ENCODE results near the gene ATP8B4. TPM values are rescaled to one million over a fixed set of nuclear protein-coding genes. Genes with fewer than 3 reads are reported as not detected.

Gene ATP8B4
- polyA plus RNA-seq, 1 donor from 2014 or later, result not detected

DNA sequence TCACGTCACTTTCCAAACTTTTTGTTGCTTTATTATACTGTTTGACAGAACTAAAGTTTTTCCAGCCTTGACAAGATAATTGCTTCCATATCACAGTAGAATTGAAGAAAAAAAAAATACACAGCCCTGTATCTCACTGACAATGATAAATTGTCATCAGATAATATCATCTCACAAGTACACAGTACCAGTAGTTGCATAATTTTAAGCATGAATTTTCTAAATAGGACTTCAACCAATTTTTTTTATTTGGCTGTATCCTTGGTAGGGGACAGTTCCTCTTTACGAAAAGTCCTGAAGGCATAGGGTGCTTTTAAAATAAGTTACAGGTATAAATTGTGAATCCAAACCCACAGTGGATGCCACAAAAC lies 230.7 kb downstream of the ATP8B4 start:
- H3K27me3 Mint-ChIP-seq, result no peaks in the 10 kb centered on the region
- H3K27ac Mint-ChIP-seq, result no peak overlapping the region
- H3K9me3 Mint-ChIP-seq, result no peaks in the 10 kb centered on the region
- H3K36me3 Mint-ChIP-seq, result peaks cover 1% of the 10 kb centered on the region
- no peaks in the 10 kb centered on the region for H3K4me1 Mint-ChIP-seq
- no peak overlapping the region for H3K4me3 Mint-ChIP-seq

DNA sequence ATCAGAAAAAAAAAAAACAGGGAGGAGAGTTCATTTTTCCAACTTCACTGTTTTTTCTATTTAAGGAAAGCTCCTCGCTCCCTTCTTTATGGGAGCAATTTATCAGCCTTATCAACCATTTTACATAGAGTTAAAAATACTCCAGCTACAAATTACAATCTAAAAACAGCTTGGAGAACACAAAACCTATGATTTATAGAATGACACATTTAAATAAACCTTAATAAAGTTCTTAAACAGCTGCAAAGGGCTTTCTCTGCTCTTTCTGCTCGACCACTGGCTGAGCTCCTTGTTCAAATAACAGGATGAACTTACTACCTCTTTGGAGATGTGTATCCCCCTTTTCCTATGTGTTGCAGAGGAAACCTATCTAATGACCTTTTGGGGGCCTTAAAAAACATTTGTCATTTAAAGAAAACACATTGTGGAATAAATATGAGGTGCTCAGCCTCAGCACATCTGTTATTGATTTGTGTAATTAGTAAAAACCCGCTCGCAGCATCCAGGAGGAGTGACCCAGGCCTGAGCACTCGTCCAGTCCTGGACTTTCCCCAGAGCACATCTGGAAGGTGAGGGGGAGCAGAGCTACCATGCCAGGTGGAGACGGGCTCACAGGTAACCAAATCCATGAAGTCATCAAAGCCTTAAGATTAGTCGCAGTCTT lies 231.2 kb downstream of the ATP8B4 start:
- no peak overlapping the region for H3K4me3 Mint-ChIP-seq
- H3K4me1 Mint-ChIP-seq, result no peaks in the 10 kb centered on the region
- H3K27ac Mint-ChIP-seq, result peak overlapping the region in 1 of 3 donors; percentile 53
- peaks cover 1% of the 10 kb centered on the region for H3K36me3 Mint-ChIP-seq
- no peaks in the 10 kb centered on the region for H3K27me3 Mint-ChIP-seq
- no peaks in the 10 kb centered on the region for H3K9me3 Mint-ChIP-seq

DNA sequence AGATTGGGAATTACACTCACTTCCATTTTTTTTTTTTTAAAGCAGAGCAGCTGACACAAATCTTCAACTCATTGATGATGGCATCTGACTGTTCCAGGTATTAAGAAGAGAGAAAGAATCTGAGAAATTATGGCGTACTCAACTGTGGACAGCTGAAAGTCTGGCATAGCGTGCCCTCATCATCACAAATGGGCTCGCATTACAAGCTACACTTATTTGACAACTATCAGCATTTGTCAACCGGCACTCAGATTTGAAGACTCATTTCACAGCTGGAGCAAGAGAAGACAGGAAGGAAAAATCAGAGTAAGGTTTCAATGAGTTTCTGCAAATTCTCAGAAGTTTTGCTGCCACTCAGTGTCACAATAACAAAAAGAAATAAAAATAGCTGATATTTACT lies 235.9 kb downstream of the ATP8B4 start:
- no peaks in the 10 kb centered on the region for H3K36me3 Mint-ChIP-seq
- H3K27ac Mint-ChIP-seq, result no peak overlapping the region
- no peaks in the 10 kb centered on the region for H3K9me3 Mint-ChIP-seq
- no peak overlapping the region for H3K4me3 Mint-ChIP-seq
- no peaks in the 10 kb centered on the region for H3K4me1 Mint-ChIP-seq
- no peaks in the 10 kb centered on the region for H3K27me3 Mint-ChIP-seq

DNA sequence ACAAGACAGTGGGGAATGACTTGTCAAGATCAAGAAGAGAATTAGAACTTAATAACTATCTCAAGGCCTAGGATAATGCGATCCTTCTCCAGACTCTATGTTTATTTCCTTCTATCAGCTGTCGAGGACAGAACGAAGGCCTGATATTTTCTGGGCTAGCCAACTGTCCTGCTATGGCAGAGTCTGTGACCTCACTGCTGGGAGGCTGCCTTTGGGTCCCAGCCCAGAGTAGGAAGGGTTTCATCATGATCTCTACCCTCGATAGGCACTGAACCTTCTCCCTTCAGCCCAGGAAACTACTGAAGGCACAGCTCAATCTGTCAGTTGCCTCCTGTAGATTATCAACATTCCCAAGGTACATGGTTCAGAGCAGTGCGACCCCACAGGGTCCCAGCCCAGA lies 237.2 kb downstream of the ATP8B4 start:
- H3K4me1 Mint-ChIP-seq, result peaks cover 0 to under 1% (median 0%) of the 10 kb centered on the region in 3 donors
- no peak overlapping the region for H3K4me3 Mint-ChIP-seq
- H3K9me3 Mint-ChIP-seq, result no peaks in the 10 kb centered on the region
- no peak overlapping the region for H3K27ac Mint-ChIP-seq
- no peaks in the 10 kb centered on the region for H3K36me3 Mint-ChIP-seq
- no peaks in the 10 kb centered on the region for H3K27me3 Mint-ChIP-seq

DNA sequence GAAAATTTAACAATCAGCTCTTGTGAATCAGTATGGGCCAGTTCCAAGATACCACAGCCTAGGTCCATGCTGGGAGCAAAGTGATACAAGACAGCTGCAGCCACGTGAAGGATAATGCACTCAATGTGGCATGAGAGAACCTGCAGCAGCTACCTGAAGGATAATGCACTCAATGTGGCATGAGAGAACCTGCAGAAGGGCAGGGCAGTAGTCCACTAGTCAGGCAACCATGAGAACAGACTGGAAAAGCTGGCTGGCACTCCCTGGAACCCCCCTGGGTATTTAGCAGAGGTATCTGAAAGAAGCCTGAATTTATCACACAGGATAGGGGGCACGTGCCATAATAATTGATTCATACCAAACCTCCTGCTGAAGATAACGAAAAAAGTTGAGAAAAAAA lies 237.6 kb downstream of the ATP8B4 start:
- H3K27me3 Mint-ChIP-seq, result no peaks in the 10 kb centered on the region
- H3K27ac Mint-ChIP-seq, result no peak overlapping the region
- H3K9me3 Mint-ChIP-seq, result no peaks in the 10 kb centered on the region
- H3K36me3 Mint-ChIP-seq, result no peaks in the 10 kb centered on the region
- H3K4me3 Mint-ChIP-seq, result no peak overlapping the region
- H3K4me1 Mint-ChIP-seq, result peaks cover 0 to 1% (median 0%) of the 10 kb centered on the region in 3 donors

DNA sequence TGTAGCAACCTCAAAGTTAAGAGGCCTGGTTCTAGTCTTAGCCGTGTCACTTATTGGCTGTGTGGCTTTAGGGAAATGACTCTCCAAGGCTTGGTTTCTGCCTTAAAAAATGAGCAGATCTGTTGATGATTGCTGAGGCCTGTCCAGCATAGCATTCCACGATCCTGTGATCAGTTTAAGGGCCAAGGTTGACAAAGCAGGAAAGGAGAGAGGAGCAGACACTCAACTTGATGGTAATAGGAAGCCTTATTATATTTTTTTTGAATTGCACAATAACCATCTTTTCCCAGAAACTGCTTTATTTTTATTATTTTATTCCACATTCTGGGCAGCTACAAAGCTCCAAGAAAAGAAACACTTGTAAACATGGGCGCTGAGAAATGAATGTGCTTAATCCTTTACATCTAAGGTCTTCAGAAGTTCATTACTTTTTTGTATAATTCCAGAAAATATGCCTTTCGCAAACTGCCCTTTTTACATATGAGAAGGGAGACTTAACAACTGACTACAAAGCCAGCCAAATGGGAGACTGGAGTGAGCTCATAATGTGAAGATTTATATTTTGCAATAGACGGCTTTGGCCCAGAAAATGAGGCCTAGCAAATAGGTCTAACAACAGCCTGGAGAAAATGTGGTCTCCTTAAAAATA lies 241.0 kb downstream of the ATP8B4 start:
- Mint-ChIP-seq H3K36me3 (peaks cover 2% of the 10 kb centered on the region), H3K4me3 (no peak overlapping the region), H3K4me1 (peaks cover 0 to 1% (median 0%) of the 10 kb centered on the region in 3 donors), H3K9me3 (no peaks in the 10 kb centered on the region), H3K27ac (no peak overlapping the region), H3K27me3 (no peaks in the 10 kb centered on the region)

DNA sequence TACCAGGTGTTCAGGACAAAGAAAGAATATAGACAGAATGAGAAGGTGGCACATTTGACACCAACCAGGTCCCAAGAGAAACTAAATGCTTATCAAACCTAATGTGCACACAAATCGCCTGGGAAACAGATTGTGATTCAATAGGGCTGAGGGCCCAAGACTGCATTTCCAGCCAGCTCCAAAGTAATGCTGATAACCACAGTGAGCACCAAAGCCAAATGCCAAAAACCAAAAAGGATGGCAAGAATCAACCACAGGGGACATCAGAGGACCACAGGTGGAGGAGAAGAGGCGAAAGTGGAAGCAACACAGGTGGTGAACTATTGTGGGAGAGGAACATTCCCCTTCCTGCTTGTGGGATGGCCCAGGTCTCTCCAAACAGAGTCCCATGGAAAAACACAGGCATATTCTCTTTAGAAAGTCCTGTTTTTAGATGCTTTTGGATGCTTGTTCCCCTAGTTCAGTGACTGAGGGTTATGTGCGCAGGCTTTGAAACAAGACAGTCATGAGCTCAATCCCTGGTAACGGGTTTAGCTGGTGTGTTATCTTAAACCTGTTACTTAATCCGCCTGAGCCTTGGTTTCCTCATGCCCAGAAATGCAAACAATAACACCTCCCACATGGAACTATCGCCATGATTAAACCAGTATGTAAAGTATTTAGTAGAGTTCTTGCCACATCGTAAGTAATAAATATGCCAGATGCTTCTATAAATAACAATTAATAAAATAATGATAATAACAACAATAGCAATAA lies 241.7 kb downstream of the ATP8B4 start:
- peaks cover 0 to 1% (median 0%) of the 10 kb centered on the region in 3 donors for H3K4me1 Mint-ChIP-seq

DNA sequence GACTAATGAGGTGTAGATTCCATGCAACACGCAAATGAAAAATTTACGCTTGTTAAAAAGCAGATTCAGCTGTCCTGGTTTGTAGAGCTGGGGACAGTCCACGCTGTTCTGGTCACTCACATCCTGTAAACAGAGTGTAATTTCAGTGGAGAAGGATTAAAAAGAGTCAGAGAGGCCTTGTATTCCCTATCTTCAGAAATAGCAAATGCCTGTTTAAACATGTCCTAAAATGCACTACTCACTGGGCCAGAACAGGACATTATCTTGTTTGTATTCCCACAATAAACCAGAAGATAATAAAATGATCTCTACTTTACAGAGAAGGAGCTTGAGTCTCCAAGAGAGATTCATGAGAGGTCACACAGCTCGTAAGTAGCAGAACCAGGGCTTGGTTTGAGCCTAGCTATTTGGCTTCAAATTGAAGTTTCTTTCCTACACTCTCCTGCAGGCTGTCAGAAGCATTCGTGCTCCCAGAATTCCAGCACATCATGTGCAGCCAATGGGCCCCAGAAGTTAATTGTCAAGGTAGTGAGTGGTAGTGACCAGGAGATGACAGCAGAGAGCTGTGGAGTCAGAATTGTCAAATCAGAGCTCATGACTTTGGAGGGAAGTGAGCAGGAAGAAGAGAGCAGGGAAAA lies 242.5 kb downstream of the ATP8B4 start:
- H3K4me3 Mint-ChIP-seq, result no peak overlapping the region
- no peaks in the 10 kb centered on the region for H3K9me3 Mint-ChIP-seq
- peaks cover 0 to 1% (median 0%) of the 10 kb centered on the region in 3 donors for H3K4me1 Mint-ChIP-seq
- no peaks in the 10 kb centered on the region for H3K27me3 Mint-ChIP-seq
- H3K27ac Mint-ChIP-seq, result no peak overlapping the region
- peaks cover 2% of the 10 kb centered on the region for H3K36me3 Mint-ChIP-seq

More for the DNA sequence above, 241.7 kb downstream of the ATP8B4 start:
- Mint-ChIP-seq H3K36me3 (peaks cover 2% of the 10 kb centered on the region), H3K9me3 (no peaks in the 10 kb centered on the region), H3K27ac (no peak overlapping the region), H3K4me3 (no peak overlapping the region), H3K27me3 (no peaks in the 10 kb centered on the region)

DNA sequence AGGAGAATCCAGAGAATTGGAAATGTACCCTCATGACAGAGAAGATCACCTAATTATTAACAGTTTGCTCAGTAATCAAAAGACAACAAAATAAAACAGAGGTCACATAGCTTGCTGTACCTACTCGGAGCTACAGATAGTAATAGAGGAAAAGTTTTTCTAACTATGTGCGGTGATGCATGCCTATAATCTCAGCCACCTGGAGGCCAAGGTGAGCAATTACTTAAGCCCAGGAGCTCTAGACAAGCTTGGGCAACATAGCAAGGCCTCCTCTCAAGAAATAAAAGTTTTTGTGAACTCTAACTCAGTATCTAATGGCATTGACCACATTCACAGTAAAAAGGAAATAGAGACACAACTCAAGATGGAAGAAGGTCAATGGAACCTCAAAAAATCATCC lies 243.6 kb downstream of the ATP8B4 start:
- no peaks in the 10 kb centered on the region for H3K27me3 Mint-ChIP-seq
- H3K4me3 Mint-ChIP-seq, result no peak overlapping the region
- peaks cover 2% of the 10 kb centered on the region for H3K36me3 Mint-ChIP-seq
- no peaks in the 10 kb centered on the region for H3K9me3 Mint-ChIP-seq
- no peak overlapping the region for H3K27ac Mint-ChIP-seq
- peaks cover 0 to 1% (median 0%) of the 10 kb centered on the region in 3 donors for H3K4me1 Mint-ChIP-seq

DNA sequence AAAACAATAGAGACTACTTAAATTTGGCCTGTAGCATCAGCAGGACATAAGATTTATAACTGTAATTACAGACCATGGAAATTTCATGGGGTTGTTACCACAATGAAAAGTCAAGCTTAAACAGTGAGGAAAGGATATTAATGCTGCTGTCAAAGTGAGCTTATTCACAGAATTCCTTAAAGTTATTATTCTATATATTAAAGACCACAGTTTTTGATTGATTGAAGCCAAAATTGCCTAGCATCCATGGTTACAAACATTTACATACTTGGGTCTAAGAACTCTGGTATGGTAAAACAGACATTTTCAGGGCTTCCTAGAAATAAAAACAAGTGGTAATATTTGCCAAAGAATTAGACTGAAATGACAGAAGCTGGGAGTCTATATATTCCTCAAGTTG lies 248.6 kb downstream of the ATP8B4 start:
- H3K9me3 Mint-ChIP-seq, result no peaks in the 10 kb centered on the region
- H3K27ac Mint-ChIP-seq, result no peak overlapping the region

DNA sequence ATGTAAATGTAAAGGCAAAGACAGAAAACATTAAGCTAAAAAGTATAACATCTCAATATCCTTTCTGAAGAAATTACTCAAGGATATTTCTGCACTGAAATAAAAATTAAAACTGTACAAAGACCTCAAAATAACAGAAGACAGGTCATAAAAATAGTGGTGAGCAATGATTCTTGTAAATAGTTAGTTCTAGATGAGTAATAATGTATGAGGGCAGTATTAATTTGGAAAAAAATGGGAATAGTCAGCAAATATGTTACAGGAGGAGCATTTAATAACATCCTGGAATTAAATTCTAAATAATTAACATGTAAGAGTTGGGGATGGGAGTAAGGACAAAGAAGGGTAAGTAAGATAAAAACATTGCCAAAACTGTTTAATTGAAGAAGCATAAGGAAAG lies 250.7 kb downstream of the ATP8B4 start:
- Mint-ChIP-seq H3K36me3 (no peaks in the 10 kb centered on the region), H3K9me3 (no peaks in the 10 kb centered on the region), H3K27me3 (no peaks in the 10 kb centered on the region), H3K27ac (no peak overlapping the region), H3K4me3 (no peak overlapping the region), H3K4me1 (no peaks in the 10 kb centered on the region)

More for the DNA sequence above, 248.6 kb downstream of the ATP8B4 start:
- Mint-ChIP-seq H3K4me3 (no peak overlapping the region), H3K27me3 (no peaks in the 10 kb centered on the region), H3K4me1 (no peaks in the 10 kb centered on the region), H3K36me3 (peaks cover 2% of the 10 kb centered on the region)

DNA sequence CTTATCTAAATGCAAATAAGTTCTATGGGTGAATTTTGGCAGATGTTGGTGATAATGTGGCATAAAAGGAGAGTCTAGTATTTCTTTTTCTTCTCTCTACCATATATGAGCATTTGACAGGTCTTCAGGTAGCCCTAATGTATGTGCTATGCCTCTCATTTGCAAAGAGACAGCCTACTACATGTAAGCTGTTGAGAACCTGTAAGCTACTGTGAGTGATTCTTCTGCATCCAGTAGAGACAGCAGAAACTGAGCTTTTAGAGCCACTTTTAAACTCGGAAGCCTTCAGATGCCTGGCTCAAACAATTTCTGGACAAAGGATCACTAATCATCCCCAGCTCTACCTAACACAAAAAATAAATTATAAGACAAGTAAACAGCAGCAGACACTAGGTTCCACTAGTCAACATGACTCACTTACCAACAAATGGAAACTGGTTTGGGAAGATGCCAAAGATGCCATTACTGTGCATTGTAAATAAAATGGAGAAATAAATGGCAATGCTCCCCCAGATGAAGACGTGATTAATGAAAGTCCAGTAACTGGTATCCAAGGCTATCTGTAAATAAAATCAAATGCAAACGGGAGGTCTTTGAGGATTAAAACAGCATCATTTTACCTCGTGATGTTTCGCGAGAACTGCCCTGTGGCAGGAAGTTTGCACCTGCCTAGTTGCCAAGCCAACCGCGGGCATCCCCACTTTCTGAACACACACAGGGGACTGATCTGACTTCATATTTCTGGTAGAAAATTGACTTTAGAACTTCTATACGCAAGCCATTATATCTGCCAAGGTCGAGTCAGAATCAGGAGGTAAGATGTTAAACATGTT lies 252.9 kb downstream of the ATP8B4 start:
- Mint-ChIP-seq H3K27me3 (no peaks in the 10 kb centered on the region), H3K27ac (no peak overlapping the region), H3K9me3 (no peaks in the 10 kb centered on the region), H3K36me3 (no peaks in the 10 kb centered on the region), H3K4me1 (no peaks in the 10 kb centered on the region), H3K4me3 (no peak overlapping the region)

DNA sequence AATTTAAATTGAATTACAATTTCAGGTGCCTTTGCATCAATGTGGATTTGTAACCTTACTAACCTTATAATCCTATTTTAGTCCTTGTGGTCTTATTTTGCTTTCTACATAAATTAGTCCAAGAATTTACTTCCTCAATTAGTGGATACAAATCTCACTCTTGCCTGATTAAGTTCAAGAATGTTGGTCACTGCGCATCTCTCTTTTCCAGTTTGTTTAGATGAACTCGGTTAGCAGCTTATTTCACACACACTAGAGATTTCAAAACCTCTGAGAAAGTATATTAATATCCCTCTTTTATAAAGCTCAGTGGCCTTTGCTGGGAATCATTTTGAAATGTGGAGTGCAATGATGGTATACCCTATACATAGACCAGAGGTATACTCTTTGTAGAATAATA lies 254.8 kb downstream of the ATP8B4 start:
- Mint-ChIP-seq H3K27me3 (no peaks in the 10 kb centered on the region), H3K27ac (no peak overlapping the region), H3K9me3 (no peaks in the 10 kb centered on the region), H3K4me1 (no peaks in the 10 kb centered on the region), H3K36me3 (no peaks in the 10 kb centered on the region), H3K4me3 (no peak overlapping the region)

DNA sequence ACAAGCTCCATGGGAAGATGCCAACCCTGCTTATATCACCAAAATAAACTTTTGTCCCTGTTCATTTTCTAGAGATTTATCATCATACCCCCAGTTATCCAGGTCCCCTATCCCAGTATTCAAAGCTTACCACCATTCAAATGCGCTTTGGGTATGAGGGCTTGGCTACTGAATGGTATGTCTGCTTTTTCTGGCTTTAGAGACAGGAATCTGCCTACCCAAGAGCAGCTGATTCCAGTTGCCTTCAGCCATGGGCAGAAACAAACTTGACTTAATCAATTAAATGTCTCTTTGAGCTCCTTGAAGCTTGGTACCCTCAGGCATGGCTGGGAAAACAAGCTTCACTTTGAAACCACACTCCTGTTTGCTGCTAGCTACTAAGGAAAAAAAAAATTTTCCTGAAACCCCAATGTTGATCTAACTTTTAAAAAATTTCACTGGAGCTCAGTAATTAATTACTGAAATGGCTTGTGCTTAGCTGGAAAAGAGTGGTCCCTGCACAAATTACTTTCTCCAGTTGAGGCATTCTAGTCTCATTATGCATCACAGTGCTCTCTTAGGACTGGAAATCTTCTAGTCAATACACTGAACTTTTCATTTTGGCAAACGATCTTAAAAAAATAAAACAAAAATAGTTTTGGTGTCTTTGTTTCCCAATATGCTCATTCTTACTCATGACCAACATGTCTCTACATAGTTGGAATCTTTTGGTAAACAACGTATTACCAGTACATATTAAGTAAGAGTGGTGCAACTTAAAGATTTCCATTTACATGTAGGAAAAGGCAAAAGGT lies 255.4 kb downstream of the ATP8B4 start:
- Mint-ChIP-seq H3K27me3 (no peaks in the 10 kb centered on the region), H3K9me3 (no peaks in the 10 kb centered on the region)

More for the DNA sequence above, 255.4 kb downstream of the ATP8B4 start:
- no peaks in the 10 kb centered on the region for H3K36me3 Mint-ChIP-seq
- no peak overlapping the region for H3K4me3 Mint-ChIP-seq
- no peaks in the 10 kb centered on the region for H3K4me1 Mint-ChIP-seq
- H3K27ac Mint-ChIP-seq, result no peak overlapping the region

Data from IgD-negative memory B cell (primary cell).